HG03108 (cell line): ENCODE measurements around the gene LYG2.
"Not testable (repeated sequence)": the region's sequence is repeated elsewhere in the genome, so short reads cannot be mapped to it uniquely, and the experiment has no call there.

Experiments used
- ATAC-seq: cut with Tn5 transposase; IDR thresholded peaks from one replicate; pipeline ENCODE4 v1.9.1; 2021; ENCODE audit warnings: moderate library complexity; ENCODE audit not compliant: unreplicated experiment

The LYG2 gene

DNA sequence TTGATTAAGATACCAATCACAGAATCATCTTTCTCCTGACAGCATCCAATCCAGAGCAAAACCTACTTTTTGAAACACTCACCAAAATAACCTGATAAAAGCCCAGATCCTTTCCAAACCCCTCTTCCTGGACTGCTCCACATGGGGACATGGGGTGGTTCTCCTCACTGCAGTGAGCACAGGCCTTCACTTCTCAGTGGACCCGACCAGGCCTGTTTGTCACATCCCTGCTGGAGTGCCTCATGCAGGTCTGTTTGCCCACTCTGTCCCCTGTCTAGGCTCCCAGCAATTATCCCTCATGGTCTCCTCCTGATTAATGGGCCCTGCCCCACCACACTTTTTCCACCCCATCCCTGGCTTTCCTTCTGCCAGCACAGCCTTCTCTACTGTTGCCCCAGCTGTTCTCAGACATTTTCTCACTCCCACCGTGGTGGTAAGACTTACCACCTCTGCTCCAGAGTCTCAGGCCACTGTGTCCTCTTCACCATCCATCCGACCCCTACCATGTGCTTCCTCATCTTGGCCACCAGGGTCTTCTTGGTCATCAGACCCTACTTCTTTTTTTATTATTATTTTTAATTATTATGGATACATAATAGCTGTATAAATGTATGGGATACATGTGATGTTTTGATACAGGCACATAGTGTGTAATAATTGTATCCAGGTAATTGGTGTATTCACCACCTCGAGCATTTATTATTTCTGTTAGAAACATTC, 53.3 kb downstream of the LYG2 start:
- ATAC-seq, result no peak

DNA sequence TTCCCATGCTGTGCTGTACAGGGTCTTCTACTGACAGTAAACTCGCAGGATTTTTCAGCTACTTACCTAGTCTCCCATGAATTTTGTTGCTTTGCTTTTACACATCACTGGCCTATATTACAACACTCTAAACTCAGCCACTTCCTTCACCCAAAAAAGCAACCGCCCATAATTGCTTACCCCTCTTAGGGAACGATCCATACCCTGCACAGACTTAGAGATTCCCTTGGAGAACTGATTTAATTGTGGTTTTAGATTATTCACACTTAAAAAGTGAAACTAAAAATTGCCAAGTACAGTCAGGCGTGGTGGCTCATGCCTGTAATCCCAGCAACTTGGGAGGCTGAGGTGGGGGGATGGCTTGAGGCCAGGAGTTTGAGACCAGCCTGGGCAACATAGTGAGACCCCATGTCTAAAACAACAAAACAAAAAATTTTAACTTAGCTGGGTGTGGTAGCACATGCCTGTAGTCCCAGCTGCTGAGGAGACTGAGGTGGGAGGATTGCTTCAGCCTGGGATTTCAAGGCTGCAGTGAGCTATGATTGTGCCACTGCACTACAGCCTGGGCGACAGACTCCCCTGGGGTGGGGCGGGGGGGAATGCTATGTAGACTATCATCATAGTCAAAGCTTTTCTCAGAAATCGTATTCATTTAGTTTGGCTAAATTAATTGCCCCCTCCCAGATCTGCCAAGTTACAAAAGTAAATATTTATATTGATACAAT, 55.2 kb downstream of the LYG2 start:
- no peak for ATAC-seq

DNA sequence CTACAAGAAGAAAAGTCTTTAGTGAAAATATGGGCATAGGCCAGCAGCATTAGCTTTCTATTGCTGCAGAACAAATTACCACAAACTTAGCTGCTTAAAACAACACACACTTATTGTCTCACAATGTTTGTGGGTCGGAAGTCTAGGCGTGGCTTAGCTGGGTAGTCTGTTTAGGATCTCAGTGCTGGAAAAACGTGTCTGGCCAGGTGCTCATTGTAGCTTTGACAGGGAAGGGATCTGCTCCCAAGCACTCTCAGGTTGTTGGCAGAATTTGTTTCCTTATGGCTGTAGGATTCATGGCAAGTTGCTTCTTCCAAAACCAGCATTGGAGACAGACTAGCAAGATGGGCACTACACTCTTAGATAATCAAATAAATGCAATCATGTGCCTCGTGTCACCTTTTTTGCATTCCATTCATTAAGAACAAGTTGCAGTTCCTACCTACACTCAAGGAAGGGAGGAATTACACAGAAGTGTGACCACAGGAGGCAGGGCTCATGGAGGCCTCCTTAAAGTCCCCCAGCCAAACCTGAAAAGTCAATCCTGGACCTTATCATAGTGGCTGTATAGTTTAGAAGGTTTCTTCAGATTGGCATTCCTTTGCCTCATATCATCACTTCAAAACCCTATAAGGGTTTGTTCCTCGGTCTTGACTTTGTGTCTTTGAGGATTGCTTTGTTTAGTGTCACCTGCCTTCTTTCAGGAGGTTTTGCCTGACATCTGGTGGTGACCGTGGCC, 57.2 kb downstream of the LYG2 start:
- no peak for ATAC-seq

DNA sequence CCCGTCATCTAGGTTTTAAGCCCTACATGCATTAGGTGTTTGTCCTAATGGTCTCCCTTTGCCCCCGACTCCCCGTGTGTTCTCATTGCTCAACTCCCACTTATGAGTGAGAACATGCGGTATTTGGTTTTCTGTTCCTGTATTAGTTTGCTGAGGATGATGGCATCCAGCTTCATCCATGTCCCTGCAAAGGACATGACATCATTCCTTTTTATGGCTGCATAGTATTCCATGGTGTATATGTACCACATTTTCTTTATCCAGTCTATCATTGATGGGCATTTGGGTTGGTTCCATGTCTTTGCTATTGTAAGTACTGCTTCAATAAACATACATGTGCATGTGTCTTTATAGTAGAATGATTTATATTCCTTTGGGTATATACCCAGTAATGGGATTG, 63.1 kb downstream of the LYG2 start:
- ATAC-seq, result not testable (repeated sequence)
